NCI-H2196 (cell line): ENCODE data around the gene KLHDC4.
"Not testable (repeated sequence)": the region's sequence is repeated elsewhere in the genome, so short reads cannot be mapped to it uniquely, and the experiment has no call there.

Experiments used
- DNase-seq: peaks from one replicate; lab custom pipeline; 2025; ENCODE audit not compliant: unreplicated experiment; lab: John Stamatoyannopoulos, UW

The KLHDC4 gene

GRCh38 chr16:87685766-87686165, 80.0 kb downstream of the KLHDC4 start:
- no peak for DNase-seq

- DNase-seq = no peak
Observed at GRCh38 chr16:87685405-87685755, 80.4 kb downstream of the KLHDC4 start.

- no peak for DNase-seq
Observed at GRCh38 chr16:87684711-87685404, 80.9 kb downstream of the KLHDC4 start.

GRCh38 chr16:87684106-87684677, 81.6 kb downstream of the KLHDC4 start:
- no peak for DNase-seq

GRCh38 chr16:87682852-87683399, 82.9 kb downstream of the KLHDC4 start:
- DNase-seq = no peak

GRCh38 chr16:87681981-87682570, 83.7 kb downstream of the KLHDC4 start:
- DNase-seq = no peak

GRCh38 chr16:87681051-87681602, 84.7 kb downstream of the KLHDC4 start:
- DNase-seq = not testable (repeated sequence)

- DNase-seq = no peak
Observed at GRCh38 chr16:87680272-87680644, 85.5 kb downstream of the KLHDC4 start.

GRCh38 chr16:87679593-87680271, 86.1 kb downstream of the KLHDC4 start:
- no peak for DNase-seq

- DNase-seq = no peak
Observed at GRCh38 chr16:87678618-87679017, 87.2 kb downstream of the KLHDC4 start.

GRCh38 chr16:87677830-87678229, 88.0 kb downstream of the KLHDC4 start:
- no peak for DNase-seq

- no peak for DNase-seq
Observed at GRCh38 chr16:87675111-87675719, 90.6 kb downstream of the KLHDC4 start.

GRCh38 chr16:87674419-87674818, 91.4 kb downstream of the KLHDC4 start:
- no peak for DNase-seq

- DNase-seq = no peak
Observed at GRCh38 chr16:87671715-87672270, 94.0 kb downstream of the KLHDC4 start.

- DNase-seq = no peak
Observed at GRCh38 chr16:87671221-87671620, 94.6 kb downstream of the KLHDC4 start.

GRCh38 chr16:87669672-87670071, 96.1 kb downstream of the KLHDC4 start:
- DNase-seq = no peak

GRCh38 chr16:87667946-87668345, 97.8 kb downstream of the KLHDC4 start:
- no peak for DNase-seq

GRCh38 chr16:87667443-87667842, 98.3 kb downstream of the KLHDC4 start:
- no peak for DNase-seq

- no peak for DNase-seq
Observed at GRCh38 chr16:87666919-87667318, 98.9 kb downstream of the KLHDC4 start.

- no peak for DNase-seq
Observed at GRCh38 chr16:87665193-87665592, 100.6 kb downstream of the KLHDC4 start.

- no peak for DNase-seq
Observed at GRCh38 chr16:87664792-87665191, 101.0 kb downstream of the KLHDC4 start.
